GM23338 (cell line): ENCODE measurements around the gene MKRN1. TPM values are rescaled to one million over a fixed set of nuclear protein-coding genes. Genes with fewer than 3 reads are reported as not detected.
A peak's percentile ranks its signal among the peaks of the same experiment; 100 is the strongest.

Experiments used
- ATAC-seq: fragments of 200-7000 bp; cut with Tn5 transposase; 3 replicates; pipeline ENCODE4 v1.9.1; 2020
- DNase-seq: peaks from one replicate; pipeline ENCODE4 v3.0.0-alpha.2; 2015; ENCODE audit warnings: low spot score
- H2AFZ ChIP-seq: fragments of 200-600 bp; sonication (generic); 2 replicates; pipeline ENCODE4 v1.8.0; 2016; ENCODE audit warnings: antibody characterized with exemption, mild to moderate bottlenecking, moderate library complexity
- H3F3A ChIP-seq: fragments of 200-600 bp; sonication (generic); replicated peaks from 2 replicates; pipeline ENCODE4 v1.8.0; 2017; ENCODE audit warnings: antibody characterized with exemption, mixed run types, low read depth
- H3K27ac ChIP-seq: fragments of 200-600 bp; sonication (generic); 2 replicates; pipeline ENCODE4 v1.6.1; 2016; ENCODE audit warnings: low read depth
- H3K27me3 ChIP-seq: fragments of 200-600 bp; sonication (generic); 2 replicates; pipeline ENCODE4 v1.8.0; 2016; ENCODE audit warnings: mild to moderate bottlenecking, mixed run types, moderate library complexity; ENCODE audit not compliant: insufficient read depth
- H3K36me3 ChIP-seq: fragments of 200-600 bp; sonication (generic); 2 replicates; pipeline ENCODE4 v1.8.0; 2016; ENCODE audit warnings: mild to moderate bottlenecking; ENCODE audit not compliant: insufficient read depth
- H3K4me1 ChIP-seq: fragments of 200-600 bp; sonication (generic); 2 replicates; pipeline ENCODE4 v1.8.0; 2016; ENCODE audit warnings: mild to moderate bottlenecking, moderate library complexity; ENCODE audit not compliant: insufficient read depth
- H3K4me2 ChIP-seq: fragments of 200-600 bp; sonication (generic); 2 replicates; pipeline ENCODE4 v1.7.1; 2017; ENCODE audit warnings: mixed run types
- H3K4me3 ChIP-seq: fragments of 200-600 bp; sonication (generic); 2 replicates; pipeline ENCODE4 v1.6.1; 2016; ENCODE audit warnings: mixed run types
- H3K79me2 ChIP-seq: fragments of 200-600 bp; sonication (generic); replicated peaks from 2 replicates; pipeline ENCODE4 v1.8.0; 2017; ENCODE audit warnings: mild to moderate bottlenecking; ENCODE audit not compliant: insufficient read depth
- H3K9me2 ChIP-seq: fragments of 200-600 bp; sonication (generic); 2 replicates; pipeline ENCODE4 v1.8.0; 2017; ENCODE audit not compliant: insufficient read depth
- H4K20me1 ChIP-seq: fragments of 200-600 bp; sonication (generic); replicated peaks from 2 replicates; pipeline ENCODE4 v1.8.0; 2017; ENCODE audit warnings: mild to moderate bottlenecking; ENCODE audit not compliant: insufficient read depth
- H3K27ac Mint-ChIP-seq: 2 replicates; pipeline ENCODE4 v1.8.0; 2020; ENCODE audit warnings: inconsistent platforms, mild to moderate bottlenecking, moderate library complexity, mixed read lengths
- H3K27me3 Mint-ChIP-seq: 3 replicates; pipeline ENCODE4 v1.8.0; 2022; ENCODE audit warnings: low read depth, mild to moderate bottlenecking, moderate library complexity, mixed read lengths, inconsistent platforms; ENCODE audit not compliant: insufficient read depth, poor library complexity
- H3K36me3 Mint-ChIP-seq: 3 replicates; pipeline ENCODE4 v1.8.0; 2021; ENCODE audit warnings: low read depth, mild to moderate bottlenecking, inconsistent platforms, moderate library complexity, mixed read lengths
- H3K4me1 Mint-ChIP-seq: 3 replicates; pipeline ENCODE4 v1.8.0; 2020; ENCODE audit warnings: mild to moderate bottlenecking, inconsistent platforms, mixed read lengths
- H3K4me3 Mint-ChIP-seq: 3 replicates; pipeline ENCODE4 v1.8.0; 2021; ENCODE audit warnings: moderate library complexity, mild to moderate bottlenecking, inconsistent platforms, mixed read lengths
- H3K9me3 Mint-ChIP-seq: 3 replicates; pipeline ENCODE4 v1.8.0; 2020; ENCODE audit warnings: moderate library complexity, mild to moderate bottlenecking, inconsistent platforms, mixed read lengths
- CREB1 ChIP-seq: fragments of 250-450 bp; sonication (Bioruptor Pico); IDR thresholded peaks from 2 replicates; pipeline ENCODE4 v1.5.0; 2020; ENCODE audit warnings: low read depth, mild to moderate bottlenecking, moderate library complexity
- EZH2 ChIP-seq: fragments of 200-600 bp; sonication (generic); IDR thresholded peaks from one replicate; pipeline ENCODE4 v1.8.0; 2017; ENCODE audit warnings: antibody characterized with exemption, mild to moderate bottlenecking, low read depth; ENCODE audit not compliant: unreplicated experiment
- EZH2phosphoT487 ChIP-seq: fragments of 200-600 bp; sonication (generic); IDR thresholded peaks from one replicate; pipeline ENCODE4 v1.8.1; 2018; ENCODE audit warnings: antibody characterized with exemption; ENCODE audit not compliant: unreplicated experiment
- JUNB ChIP-seq: IDR thresholded peaks from one replicate; pipeline ENCODE4 v1.6.1; 2016; ENCODE audit warnings: antibody characterized with exemption; ENCODE audit not compliant: unreplicated experiment
- NANOG ChIP-seq: IDR thresholded peaks from 2 replicates; pipeline ENCODE4 v1.6.1; 2016; ENCODE audit warnings: antibody characterized with exemption, borderline replicate concordance
- POLR2AphosphoS5 ChIP-seq: IDR thresholded peaks from 2 replicates; pipeline ENCODE4 v1.6.1; 2016; ENCODE audit warnings: antibody characterized with exemption, low read depth
- STAT1 ChIP-seq: IDR thresholded peaks from one replicate; pipeline ENCODE4 v1.6.1; 2016; ENCODE audit warnings: antibody characterized with exemption; ENCODE audit not compliant: unreplicated experiment
- ZNF114 ChIP-seq: fragments of 250-450 bp; sonication (Bioruptor Pico); IDR thresholded peaks from 2 replicates; pipeline ENCODE4 v1.5.0; 2020; ENCODE audit warnings: mild to moderate bottlenecking, moderate library complexity
- ZNF331 ChIP-seq: fragments of 250-450 bp; sonication (Bioruptor Pico); IDR thresholded peaks from 2 replicates; pipeline ENCODE4 v1.5.0; 2020; ENCODE audit warnings: low read depth, mild to moderate bottlenecking, moderate library complexity
- polyA plus RNA-seq: library from polyadenylated mRNA; unstranded; fragments of >200 nt; fragmentation: Nextera tagmentation; extraction: Ambion mirVana; gene quantifications from 2 replicates; pipeline ENCODE4 v1.2.1, GENCODE V29; 2016
- total RNA-seq: library from RNA; depleted of rRNA; stranded (reverse); fragments of >200 nt; shearing (Covaris generic); gene quantifications from 2 replicates; pipeline ENCODE4 v1.2.3, GENCODE V29; 2014
- TF ChIP-seq, protein P1 (sequence below): IDR thresholded peaks from 2 replicates; pipeline ENCODE4 v1.6.1; 2016; ENCODE audit warnings: antibody characterized with exemption
- TF ChIP-seq, protein P2 (sequence below), 2 experiments: fragments of 200-600 bp in 1 of 2; sonication (generic) in 1 of 2; conservative IDR thresholded peaks; 2 replicates each; pipeline versions ENCODE4 v1.5.1 to v1.6.1; 2016 to 2017; ENCODE audit warnings: antibody characterized with exemption in 2 of 2, low read depth in 2 of 2, mild to moderate bottlenecking in 2 of 2, moderate library complexity in 1 of 2
- TF ChIP-seq, protein P3 (sequence below): IDR thresholded peaks from one replicate; pipeline ENCODE4 v1.6.1; 2018; ENCODE audit warnings: antibody characterized with exemption; ENCODE audit not compliant: unreplicated experiment
- TF ChIP-seq, protein P4 (sequence below): fragments of 250-450 bp; sonication (Bioruptor Pico); IDR thresholded peaks from 2 replicates; pipeline ENCODE4 v1.5.0; 2020; ENCODE audit warnings: mild to moderate bottlenecking, moderate library complexity

The MKRN1 gene
- total and polyA plus RNA-seq, 2 experiments from 2014 or later, result 65.0 to 86.8 TPM

DNA sequence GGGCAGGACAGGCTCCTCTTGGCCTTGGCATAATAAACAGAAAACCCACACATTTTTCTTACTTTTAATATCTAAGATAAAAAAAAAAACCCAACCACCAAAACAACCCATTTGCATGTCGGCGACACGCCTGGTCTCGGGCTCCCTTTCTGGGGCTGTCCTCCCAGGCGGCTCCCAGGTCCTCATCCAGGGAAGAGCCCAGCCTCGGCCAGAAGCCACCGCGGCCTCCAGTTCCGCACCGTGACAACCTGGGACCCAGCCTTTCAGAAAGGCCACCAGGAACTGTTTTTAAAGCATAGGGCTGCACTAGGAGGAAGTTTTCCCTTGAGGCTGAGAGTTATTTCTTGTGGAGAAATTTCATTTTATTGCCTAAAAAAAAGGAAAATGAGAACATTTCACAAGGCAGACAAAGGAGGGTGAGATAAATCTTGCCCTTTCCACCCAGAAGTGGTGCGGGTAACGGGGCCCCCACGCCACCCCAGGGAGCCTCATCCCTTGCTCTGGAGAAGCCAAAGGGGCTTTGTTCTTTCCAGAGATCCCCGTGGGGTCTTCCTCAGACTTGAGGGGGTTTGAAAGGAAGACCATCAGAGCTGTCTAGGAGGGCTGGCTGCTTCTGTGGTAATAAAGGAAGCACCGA, 39.2 kb upstream of the MKRN1 start:
- no peaks in the 10 kb centered on the region; the same call in 1 of the 3 replicates for H3K9me3 Mint-ChIP-seq
- H3K36me3 ChIP-seq, result no peaks in the 10 kb centered on the region

More for the DNA sequence above, 39.2 kb upstream of the MKRN1 start:
- H3K9me2 ChIP-seq, result no peaks in the 10 kb centered on the region
- no peaks in the 10 kb centered on the region for H3K27me3 ChIP-seq
- H3K4me3 ChIP-seq, result no peak overlapping the region
- H3K36me3 Mint-ChIP-seq, result 0 out of 3 replicates have a peak, but pooled peaks cover 3% of the 10 kb centered on the region
- no peaks in the 10 kb centered on the region for H4K20me1 ChIP-seq
- H3K27ac ChIP-seq, result 0 out of 2 replicates have a peak overlapping the region, but pooled peaks have one; percentile 8
- peaks cover 5% of the 10 kb centered on the region for H3K27me3 Mint-ChIP-seq
- 0 out of 2 replicates have a peak, but pooled peaks cover 5% of the 10 kb centered on the region for H3F3A ChIP-seq
- peak; percentile 42 for ATAC-seq
- H3K79me2 ChIP-seq, result no peaks in the 10 kb centered on the region
- peak overlapping the region; percentile 64; the same call in 1 of the 2 replicates for H3K27ac Mint-ChIP-seq
- peaks cover 15% of the 10 kb centered on the region for H3K4me1 Mint-ChIP-seq
- peaks cover 5% of the 10 kb centered on the region; the same call in 1 of the 2 replicates for H3K4me1 ChIP-seq
- TF ChIP-seq CREB1 (CRISPR knock-in tag) (no peak), ZNF114 (CRISPR knock-in tag) (no peak), POLR2AphosphoS5 (no peak), STAT1 (no peak), EZH2phosphoT487 (no peak), EZH2 (no peak), ZNF331 (CRISPR knock-in tag) (no peak), JUNB (no peak), NANOG (no peak)
- TF ChIP-seq, protein P1, sequence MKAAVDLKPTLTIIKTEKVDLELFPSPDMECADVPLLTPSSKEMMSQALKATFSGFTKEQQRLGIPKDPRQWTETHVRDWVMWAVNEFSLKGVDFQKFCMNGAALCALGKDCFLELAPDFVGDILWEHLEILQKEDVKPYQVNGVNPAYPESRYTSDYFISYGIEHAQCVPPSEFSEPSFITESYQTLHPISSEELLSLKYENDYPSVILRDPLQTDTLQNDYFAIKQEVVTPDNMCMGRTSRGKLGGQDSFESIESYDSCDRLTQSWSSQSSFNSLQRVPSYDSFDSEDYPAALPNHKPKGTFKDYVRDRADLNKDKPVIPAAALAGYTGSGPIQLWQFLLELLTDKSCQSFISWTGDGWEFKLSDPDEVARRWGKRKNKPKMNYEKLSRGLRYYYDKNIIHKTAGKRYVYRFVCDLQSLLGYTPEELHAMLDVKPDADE, result no peak
- TF ChIP-seq, protein P2, sequence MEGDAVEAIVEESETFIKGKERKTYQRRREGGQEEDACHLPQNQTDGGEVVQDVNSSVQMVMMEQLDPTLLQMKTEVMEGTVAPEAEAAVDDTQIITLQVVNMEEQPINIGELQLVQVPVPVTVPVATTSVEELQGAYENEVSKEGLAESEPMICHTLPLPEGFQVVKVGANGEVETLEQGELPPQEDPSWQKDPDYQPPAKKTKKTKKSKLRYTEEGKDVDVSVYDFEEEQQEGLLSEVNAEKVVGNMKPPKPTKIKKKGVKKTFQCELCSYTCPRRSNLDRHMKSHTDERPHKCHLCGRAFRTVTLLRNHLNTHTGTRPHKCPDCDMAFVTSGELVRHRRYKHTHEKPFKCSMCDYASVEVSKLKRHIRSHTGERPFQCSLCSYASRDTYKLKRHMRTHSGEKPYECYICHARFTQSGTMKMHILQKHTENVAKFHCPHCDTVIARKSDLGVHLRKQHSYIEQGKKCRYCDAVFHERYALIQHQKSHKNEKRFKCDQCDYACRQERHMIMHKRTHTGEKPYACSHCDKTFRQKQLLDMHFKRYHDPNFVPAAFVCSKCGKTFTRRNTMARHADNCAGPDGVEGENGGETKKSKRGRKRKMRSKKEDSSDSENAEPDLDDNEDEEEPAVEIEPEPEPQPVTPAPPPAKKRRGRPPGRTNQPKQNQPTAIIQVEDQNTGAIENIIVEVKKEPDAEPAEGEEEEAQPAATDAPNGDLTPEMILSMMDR (conservative IDR thresholded peaks at IDR 0.05; ENCODE audit: low read depth in 2 of 2), result no peak
- TF ChIP-seq, protein P3, sequence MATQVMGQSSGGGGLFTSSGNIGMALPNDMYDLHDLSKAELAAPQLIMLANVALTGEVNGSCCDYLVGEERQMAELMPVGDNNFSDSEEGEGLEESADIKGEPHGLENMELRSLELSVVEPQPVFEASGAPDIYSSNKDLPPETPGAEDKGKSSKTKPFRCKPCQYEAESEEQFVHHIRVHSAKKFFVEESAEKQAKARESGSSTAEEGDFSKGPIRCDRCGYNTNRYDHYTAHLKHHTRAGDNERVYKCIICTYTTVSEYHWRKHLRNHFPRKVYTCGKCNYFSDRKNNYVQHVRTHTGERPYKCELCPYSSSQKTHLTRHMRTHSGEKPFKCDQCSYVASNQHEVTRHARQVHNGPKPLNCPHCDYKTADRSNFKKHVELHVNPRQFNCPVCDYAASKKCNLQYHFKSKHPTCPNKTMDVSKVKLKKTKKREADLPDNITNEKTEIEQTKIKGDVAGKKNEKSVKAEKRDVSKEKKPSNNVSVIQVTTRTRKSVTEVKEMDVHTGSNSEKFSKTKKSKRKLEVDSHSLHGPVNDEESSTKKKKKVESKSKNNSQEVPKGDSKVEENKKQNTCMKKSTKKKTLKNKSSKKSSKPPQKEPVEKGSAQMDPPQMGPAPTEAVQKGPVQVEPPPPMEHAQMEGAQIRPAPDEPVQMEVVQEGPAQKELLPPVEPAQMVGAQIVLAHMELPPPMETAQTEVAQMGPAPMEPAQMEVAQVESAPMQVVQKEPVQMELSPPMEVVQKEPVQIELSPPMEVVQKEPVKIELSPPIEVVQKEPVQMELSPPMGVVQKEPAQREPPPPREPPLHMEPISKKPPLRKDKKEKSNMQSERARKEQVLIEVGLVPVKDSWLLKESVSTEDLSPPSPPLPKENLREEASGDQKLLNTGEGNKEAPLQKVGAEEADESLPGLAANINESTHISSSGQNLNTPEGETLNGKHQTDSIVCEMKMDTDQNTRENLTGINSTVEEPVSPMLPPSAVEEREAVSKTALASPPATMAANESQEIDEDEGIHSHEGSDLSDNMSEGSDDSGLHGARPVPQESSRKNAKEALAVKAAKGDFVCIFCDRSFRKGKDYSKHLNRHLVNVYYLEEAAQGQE, result no peak
- TF ChIP-seq, protein P4, sequence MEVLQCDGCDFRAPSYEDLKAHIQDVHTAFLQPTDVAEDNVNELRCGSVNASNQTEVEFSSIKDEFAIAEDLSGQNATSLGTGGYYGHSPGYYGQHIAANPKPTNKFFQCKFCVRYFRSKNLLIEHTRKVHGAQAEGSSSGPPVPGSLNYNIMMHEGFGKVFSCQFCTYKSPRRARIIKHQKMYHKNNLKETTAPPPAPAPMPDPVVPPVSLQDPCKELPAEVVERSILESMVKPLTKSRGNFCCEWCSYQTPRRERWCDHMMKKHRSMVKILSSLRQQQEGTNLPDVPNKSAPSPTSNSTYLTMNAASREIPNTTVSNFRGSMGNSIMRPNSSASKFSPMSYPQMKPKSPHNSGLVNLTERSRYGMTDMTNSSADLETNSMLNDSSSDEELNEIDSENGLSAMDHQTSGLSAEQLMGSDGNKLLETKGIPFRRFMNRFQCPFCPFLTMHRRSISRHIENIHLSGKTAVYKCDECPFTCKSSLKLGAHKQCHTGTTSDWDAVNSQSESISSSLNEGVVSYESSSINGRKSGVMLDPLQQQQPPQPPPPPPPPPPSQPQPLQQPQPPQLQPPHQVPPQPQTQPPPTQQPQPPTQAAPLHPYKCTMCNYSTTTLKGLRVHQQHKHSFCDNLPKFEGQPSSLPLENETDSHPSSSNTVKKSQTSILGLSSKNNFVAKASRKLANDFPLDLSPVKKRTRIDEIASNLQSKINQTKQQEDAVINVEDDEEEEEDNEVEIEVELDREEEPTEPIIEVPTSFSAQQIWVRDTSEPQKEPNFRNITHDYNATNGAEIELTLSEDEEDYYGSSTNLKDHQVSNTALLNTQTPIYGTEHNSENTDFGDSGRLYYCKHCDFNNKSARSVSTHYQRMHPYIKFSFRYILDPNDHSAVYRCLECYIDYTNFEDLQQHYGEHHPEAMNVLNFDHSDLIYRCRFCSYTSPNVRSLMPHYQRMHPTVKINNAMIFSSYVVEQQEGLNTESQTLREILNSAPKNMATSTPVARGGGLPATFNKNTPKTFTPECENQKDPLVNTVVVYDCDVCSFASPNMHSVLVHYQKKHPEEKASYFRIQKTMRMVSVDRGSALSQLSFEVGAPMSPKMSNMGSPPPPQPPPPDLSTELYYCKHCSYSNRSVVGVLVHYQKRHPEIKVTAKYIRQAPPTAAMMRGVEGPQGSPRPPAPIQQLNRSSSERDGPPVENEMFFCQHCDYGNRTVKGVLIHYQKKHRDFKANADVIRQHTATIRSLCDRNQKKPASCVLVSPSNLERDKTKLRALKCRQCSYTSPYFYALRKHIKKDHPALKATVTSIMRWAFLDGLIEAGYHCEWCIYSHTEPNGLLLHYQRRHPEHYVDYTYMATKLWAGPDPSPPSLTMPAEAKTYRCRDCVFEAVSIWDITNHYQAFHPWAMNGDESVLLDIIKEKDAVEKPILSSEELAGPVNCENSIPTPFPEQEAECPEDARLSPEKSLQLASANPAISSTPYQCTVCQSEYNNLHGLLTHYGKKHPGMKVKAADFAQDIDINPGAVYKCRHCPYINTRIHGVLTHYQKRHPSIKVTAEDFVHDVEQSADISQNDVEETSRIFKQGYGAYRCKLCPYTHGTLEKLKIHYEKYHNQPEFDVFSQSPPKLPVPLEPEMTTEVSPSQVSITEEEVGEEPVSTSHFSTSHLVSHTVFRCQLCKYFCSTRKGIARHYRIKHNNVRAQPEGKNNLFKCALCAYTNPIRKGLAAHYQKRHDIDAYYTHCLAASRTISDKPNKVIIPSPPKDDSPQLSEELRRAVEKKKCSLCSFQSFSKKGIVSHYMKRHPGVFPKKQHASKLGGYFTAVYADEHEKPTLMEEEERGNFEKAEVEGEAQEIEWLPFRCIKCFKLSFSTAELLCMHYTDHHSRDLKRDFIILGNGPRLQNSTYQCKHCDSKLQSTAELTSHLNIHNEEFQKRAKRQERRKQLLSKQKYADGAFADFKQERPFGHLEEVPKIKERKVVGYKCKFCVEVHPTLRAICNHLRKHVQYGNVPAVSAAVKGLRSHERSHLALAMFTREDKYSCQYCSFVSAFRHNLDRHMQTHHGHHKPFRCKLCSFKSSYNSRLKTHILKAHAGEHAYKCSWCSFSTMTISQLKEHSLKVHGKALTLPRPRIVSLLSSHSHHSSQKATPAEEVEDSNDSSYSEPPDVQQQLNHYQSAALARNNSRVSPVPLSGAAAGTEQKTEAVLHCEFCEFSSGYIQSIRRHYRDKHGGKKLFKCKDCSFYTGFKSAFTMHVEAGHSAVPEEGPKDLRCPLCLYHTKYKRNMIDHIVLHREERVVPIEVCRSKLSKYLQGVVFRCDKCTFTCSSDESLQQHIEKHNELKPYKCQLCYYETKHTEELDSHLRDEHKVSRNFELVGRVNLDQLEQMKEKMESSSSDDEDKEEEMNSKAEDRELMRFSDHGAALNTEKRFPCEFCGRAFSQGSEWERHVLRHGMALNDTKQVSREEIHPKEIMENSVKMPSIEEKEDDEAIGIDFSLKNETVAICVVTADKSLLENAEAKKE (CRISPR knock-in tag), result no peak
- peak; percentile 32 for DNase-seq
- peak overlapping the region; percentile 36; the same call in 1 of the 2 replicates for H3K4me2 ChIP-seq
- no peak overlapping the region for H3K4me3 Mint-ChIP-seq
- H2AFZ ChIP-seq, result peak overlapping the region; percentile 80
